SJCRH30 (cell line): ENCODE results near the gene S100A13. TPM values are rescaled to one million over a fixed set of nuclear protein-coding genes. Genes with fewer than 3 reads are reported as not detected.

ENCODE experiments used
- total RNA-seq: library from RNA; depleted of rRNA; stranded (reverse); fragments of >200 nt; shearing (Covaris generic); gene quantifications from 2 replicates; pipeline ENCODE4 v1.2.3, GENCODE V29; 2014; rRNA removed

Gene S100A13
- total RNA-seq, 1 experiment from 2014 or later: 100 TPM

Other genes with a start within 250 kb of the S100A13 start
- gene S100A8, start 236.4 kb downstream of the S100A13 start, total RNA-seq: not detected in 2 replicates
- not detected in 2 replicates for gene S100A7A, start 211.0 kb downstream of the S100A13 start, total RNA-seq
- gene S100A7, start 166.9 kb downstream of the S100A13 start, total RNA-seq: not detected in 2 replicates
- 38.8 and 48.3 TPM in 2 replicates for gene S100A6, start 91.5 kb downstream of the S100A13 start, total RNA-seq
- gene S100A5, start 86.6 kb downstream of the S100A13 start, total RNA-seq: not detected in 2 replicates
- 1.0 and 2.1 TPM in 2 replicates for gene S100A4, start 81.7 kb downstream of the S100A13 start, total RNA-seq
- 0.38 and 1.0 TPM in 2 replicates for gene S100A3, start 78.2 kb downstream of the S100A13 start, total RNA-seq
- 3.2 and 5.5 TPM in 2 replicates for gene S100A2, start 61.7 kb downstream of the S100A13 start, total RNA-seq
- gene S100A16, start 14.4 kb downstream of the S100A13 start, total RNA-seq: 46.6 and 50.7 TPM in 2 replicates
- not detected in 2 replicates for gene S100A14, start 11.2 kb downstream of the S100A13 start, total RNA-seq
- gene S100A1, start 929 bp upstream of the S100A13 start, total RNA-seq: 3.6 and 4.4 TPM in 2 replicates
- 60.2 and 68.2 TPM in 2 replicates for gene CHTOP, start 6.6 kb upstream of the S100A13 start, total RNA-seq
- gene SNAPIN, start 31.2 kb upstream of the S100A13 start, total RNA-seq: 29.0 and 31.9 TPM in 2 replicates
- 366 and 380 TPM in 2 replicates for gene ILF2, start 43.5 kb upstream of the S100A13 start, total RNA-seq
- 0.06 TPM in 1 of 2 replicates, not detected in the other for gene NPR1, start 51.2 kb upstream of the S100A13 start, total RNA-seq
- gene INTS3, start 100.5 kb upstream of the S100A13 start, total RNA-seq: 25.9 and 28.5 TPM in 2 replicates
- gene SLC27A3, start 147.9 kb upstream of the S100A13 start, total RNA-seq: 1.6 and 2.1 TPM in 2 replicates